HepG2 (cell line): Measurements from ENCODE around the gene UBTF. TPM values are rescaled to one million over a fixed set of nuclear protein-coding genes. Genes with fewer than 3 reads are reported as not detected.
A peak's percentile ranks its signal among the peaks of the same experiment; 100 is the strongest.

Source experiments
- CREM ChIP-seq, 2 experiments: sonication (generic) in 1 of 2; formaldehyde crosslinking in 1 of 2; IDR thresholded peaks; 2 replicates each; pipeline versions ENCODE4 v1.4.0 to v1.6.1; 2016 to 2020; ENCODE audit warnings: antibody characterized with exemption in 1 of 2, mild to moderate bottlenecking in 1 of 2, missing genetic modification reagents in 1 of 2
- FOXJ3 ChIP-seq: sonication (generic); formaldehyde crosslinking; IDR thresholded peaks from 2 replicates; pipeline ENCODE4 v1.4.0; 2020; ENCODE audit warnings: missing genetic modification reagents, mild to moderate bottlenecking, borderline replicate concordance
- KLF15 ChIP-seq: sonication (generic); formaldehyde crosslinking; IDR thresholded peaks from 2 replicates; pipeline ENCODE4 v1.8.1; 2023; ENCODE audit warnings: borderline replicate concordance, mild to moderate bottlenecking, inconsistent platforms, missing genetic modification reagents, mixed read lengths
- KLF9 ChIP-seq: IDR thresholded peaks from 2 replicates; pipeline ENCODE4 v1.6.1; 2016; ENCODE audit warnings: low read depth
- NONO ChIP-seq, 2 experiments: fragments of 450-650 bp in 1 of 2; sonication (generic) in 1 of 2; formaldehyde crosslinking in 1 of 2; IDR thresholded peaks in 1 of 2; conservative IDR thresholded peaks in 1 of 2; 2 replicates each; pipeline versions ENCODE4 v1.6.1 to v1.8.0; 2017 to 2022; ENCODE audit warnings: mild to moderate bottlenecking in 1 of 2, missing genetic modification reagents in 1 of 2, moderate library complexity in 1 of 2
- POLR2A ChIP-seq, 2 experiments: IDR thresholded peaks; 2 replicates each; pipeline ENCODE4 v1.6.1; 2011; ENCODE audit warnings: low read depth in 2 of 2, low read length in 2 of 2, mild to moderate bottlenecking in 1 of 2, moderate library complexity in 1 of 2; ENCODE audit not compliant: insufficient read depth in 1 of 2
- RFXAP ChIP-seq: sonication (generic); formaldehyde crosslinking; IDR thresholded peaks from 2 replicates; pipeline ENCODE4 v1.4.0; 2020; ENCODE audit warnings: missing genetic modification reagents, borderline replicate concordance
- RORA ChIP-seq: sonication (generic); formaldehyde crosslinking; IDR thresholded peaks from 2 replicates; pipeline ENCODE4 v1.5.0; 2020; ENCODE audit warnings: mild to moderate bottlenecking, missing genetic modification reagents, moderate library complexity
- SRY ChIP-seq: sonication (generic); formaldehyde crosslinking; IDR thresholded peaks from 2 replicates; pipeline ENCODE4 v1.8.0; 2022; ENCODE audit warnings: mild to moderate bottlenecking, missing genetic modification reagents
- TSC22D2 ChIP-seq: sonication (generic); formaldehyde crosslinking; IDR thresholded peaks from 2 replicates; pipeline ENCODE4 v1.5.1; 2020; ENCODE audit warnings: missing genetic modification reagents, mild to moderate bottlenecking, borderline replicate concordance
- ZC3H13 ChIP-seq: sonication (generic); formaldehyde crosslinking; IDR thresholded peaks from 2 replicates; pipeline ENCODE4 v1.8.1; 2023; ENCODE audit warnings: mild to moderate bottlenecking, missing genetic modification reagents, moderate library complexity
- ZFP90 ChIP-seq: sonication (generic); formaldehyde crosslinking; IDR thresholded peaks from 2 replicates; pipeline ENCODE4 v1.8.0; 2022; ENCODE audit warnings: missing genetic modification reagents, mild to moderate bottlenecking, inconsistent platforms, borderline replicate concordance
- ZFY ChIP-seq: sonication (generic); formaldehyde crosslinking; IDR thresholded peaks from 2 replicates; pipeline ENCODE4 v1.4.0; 2020; ENCODE audit warnings: missing genetic modification reagents
- ZNF224 ChIP-seq: sonication (generic); formaldehyde crosslinking; IDR thresholded peaks from 2 replicates; pipeline ENCODE4 v1.5.0; 2020; ENCODE audit warnings: mild to moderate bottlenecking, missing genetic modification reagents
- ZNF350 ChIP-seq: sonication (generic); formaldehyde crosslinking; IDR thresholded peaks from 2 replicates; pipeline ENCODE4 v1.4.0; 2020; ENCODE audit warnings: mild to moderate bottlenecking, low read depth, missing genetic modification reagents, borderline replicate concordance
- ZNF607 ChIP-seq: sonication (generic); formaldehyde crosslinking; IDR thresholded peaks from 2 replicates; pipeline ENCODE4 v1.5.1; 2020; ENCODE audit warnings: missing genetic modification reagents, mild to moderate bottlenecking, borderline replicate concordance
- ZXDC ChIP-seq: sonication (generic); formaldehyde crosslinking; IDR thresholded peaks from 2 replicates; pipeline ENCODE4 v1.5.0; 2020; ENCODE audit warnings: mild to moderate bottlenecking, missing genetic modification reagents
- polyA plus RNA-seq, 8 experiments: library from polyadenylated mRNA; depleted of rRNA in 3 of 8; stranded (reverse) in 7 of 8; unstranded in 1 of 8; fragments of >200 nt; fragmentation: Illumina TruSeq in 4 of 8; extraction: Trizol in 4 of 8; gene quantifications; 2 replicates each; pipeline versions ENCODE4 v1.2.1 to v1.2.3, GENCODE V29; 2011 to 2016; ENCODE audit warnings: low read depth in 4 of 8, missing spikeins in 1 of 8, mixed read lengths in 1 of 8; ENCODE audit not compliant: insufficient read depth in 1 of 8
- total RNA-seq, 5 experiments: library from RNA; depleted of rRNA; stranded (reverse); fragments of >200 nt; fragmentation: Illumina TruSeq; extraction: Trizol; gene quantifications; 2 replicates each; pipeline ENCODE4 v1.2.3, GENCODE V29; 2016; ENCODE audit warnings: low read depth in 1 of 5
- TF ChIP-seq, protein P1 (sequence below): sonication (generic); formaldehyde crosslinking; IDR thresholded peaks from 2 replicates; pipeline ENCODE4 v1.4.0; 2020; ENCODE audit warnings: mild to moderate bottlenecking, missing genetic modification reagents
- TF ChIP-seq, protein P2 (sequence below): sonication (generic); formaldehyde crosslinking; IDR thresholded peaks from 2 replicates; pipeline ENCODE4 v1.4.0; 2020; ENCODE audit warnings: low read depth, mild to moderate bottlenecking, missing genetic modification reagents
- TF ChIP-seq, protein P3 (sequence below): IDR thresholded peaks from 2 replicates; pipeline ENCODE4 v1.6.1; 2016; ENCODE audit warnings: missing biosample characterization, missing genetic modification reagents, low read depth

Gene UBTF
- total and polyA plus RNA-seq, 2 of the 13 experiments (the other 11 are each of a cell fraction or from before 2014, with no cell fraction given), result 15.2 to 60.9 TPM

- TF ChIP-seq, protein P1, sequence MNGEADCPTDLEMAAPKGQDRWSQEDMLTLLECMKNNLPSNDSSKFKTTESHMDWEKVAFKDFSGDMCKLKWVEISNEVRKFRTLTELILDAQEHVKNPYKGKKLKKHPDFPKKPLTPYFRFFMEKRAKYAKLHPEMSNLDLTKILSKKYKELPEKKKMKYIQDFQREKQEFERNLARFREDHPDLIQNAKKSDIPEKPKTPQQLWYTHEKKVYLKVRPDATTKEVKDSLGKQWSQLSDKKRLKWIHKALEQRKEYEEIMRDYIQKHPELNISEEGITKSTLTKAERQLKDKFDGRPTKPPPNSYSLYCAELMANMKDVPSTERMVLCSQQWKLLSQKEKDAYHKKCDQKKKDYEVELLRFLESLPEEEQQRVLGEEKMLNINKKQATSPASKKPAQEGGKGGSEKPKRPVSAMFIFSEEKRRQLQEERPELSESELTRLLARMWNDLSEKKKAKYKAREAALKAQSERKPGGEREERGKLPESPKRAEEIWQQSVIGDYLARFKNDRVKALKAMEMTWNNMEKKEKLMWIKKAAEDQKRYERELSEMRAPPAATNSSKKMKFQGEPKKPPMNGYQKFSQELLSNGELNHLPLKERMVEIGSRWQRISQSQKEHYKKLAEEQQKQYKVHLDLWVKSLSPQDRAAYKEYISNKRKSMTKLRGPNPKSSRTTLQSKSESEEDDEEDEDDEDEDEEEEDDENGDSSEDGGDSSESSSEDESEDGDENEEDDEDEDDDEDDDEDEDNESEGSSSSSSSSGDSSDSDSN, result peak; percentile 93
- TF ChIP-seq NONO (IDR thresholded peaks at IDR 0.05) (no peak), NONO (CRISPR knock-in tag; conservative IDR thresholded peaks at IDR 0.05) (peak; percentile 68), ZFP90 (peak; percentile 75), RORA (CRISPR knock-in tag) (0 out of 2 replicates have a peak, but pooled peaks have one; percentile 8), ZXDC (CRISPR knock-in tag) (0 out of 2 replicates have a peak, but pooled peaks have one; percentile 2), TSC22D2 (CRISPR knock-in tag) (no peak), KLF9 (CRISPR knock-in tag) (no peak), RFXAP (CRISPR knock-in tag) (0 out of 2 replicates have a peak, but pooled peaks have one; percentile 26), ZNF224 (CRISPR knock-in tag) (0 out of 2 replicates have a peak, but pooled peaks have one; percentile 24), ZFY (peak; percentile 69), CREM (IDR thresholded peaks at IDR 0.05) (no peak), CREM (CRISPR knock-in tag; IDR thresholded peaks at IDR 0.05) (peak; percentile 31; the same call in 1 of the 2 replicates), SRY (CRISPR knock-in tag) (0 out of 2 replicates have a peak, but pooled peaks have one; percentile 40), ZNF350 (CRISPR knock-in tag) (0 out of 2 replicates have a peak, but pooled peaks have one; percentile 9), POLR2A (IDR thresholded peaks at IDR 0.05; ENCODE audit: insufficient read depth in 1 of 2, low read depth in 2 of 2, low read length in 2 of 2) (peak in 1 of 2 experiments; percentile 4; a peak in 3 of 4 replicates), FOXJ3 (0 out of 2 replicates have a peak, but pooled peaks have one; percentile 20), ZC3H13 (peak; percentile 65), ZNF607 (CRISPR knock-in tag) (peak; percentile 55; the same call in 1 of the 2 replicates), KLF15 (no peak)
- TF ChIP-seq, protein P2, sequence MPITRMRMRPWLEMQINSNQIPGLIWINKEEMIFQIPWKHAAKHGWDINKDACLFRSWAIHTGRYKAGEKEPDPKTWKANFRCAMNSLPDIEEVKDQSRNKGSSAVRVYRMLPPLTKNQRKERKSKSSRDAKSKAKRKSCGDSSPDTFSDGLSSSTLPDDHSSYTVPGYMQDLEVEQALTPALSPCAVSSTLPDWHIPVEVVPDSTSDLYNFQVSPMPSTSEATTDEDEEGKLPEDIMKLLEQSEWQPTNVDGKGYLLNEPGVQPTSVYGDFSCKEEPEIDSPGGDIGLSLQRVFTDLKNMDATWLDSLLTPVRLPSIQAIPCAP (CRISPR knock-in tag), result no peak
- TF ChIP-seq, protein P3, sequence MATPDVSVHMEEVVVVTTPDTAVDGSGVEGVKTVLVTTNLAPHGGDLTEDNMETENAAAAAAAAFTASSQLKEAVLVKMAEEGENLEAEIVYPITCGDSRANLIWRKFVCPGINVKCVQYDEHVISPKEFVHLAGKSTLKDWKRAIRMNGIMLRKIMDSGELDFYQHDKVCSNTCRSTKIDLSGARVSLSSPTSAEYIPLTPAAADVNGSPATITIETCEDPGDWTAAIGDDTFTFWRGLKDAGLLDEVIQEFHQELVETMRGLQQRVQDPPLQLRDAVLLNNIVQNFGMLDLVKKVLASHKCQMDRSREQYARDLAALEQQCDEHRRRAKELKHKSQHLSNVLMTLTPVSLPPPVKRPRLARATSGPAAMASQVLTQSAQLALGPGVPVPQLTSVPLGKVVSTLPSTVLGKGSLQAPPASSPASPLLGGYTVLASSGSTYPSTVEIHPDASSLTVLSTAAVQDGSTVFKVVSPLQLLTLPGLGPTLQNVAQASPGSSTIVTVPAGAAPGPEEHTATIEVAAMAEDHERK (CRISPR knock-in tag), result no peak
Measured at GRCh38 chr17:44220213-44221083, 973 bp upstream of the UBTF start (continued).
